Activated T-helper 9 cell treated with anti-CD3 and anti-CD28 coated beads, Interleukin-2, amount 50 U/mL, for 16 hours (primary cell): Measurements from ENCODE around the gene MIP.
A peak's percentile ranks its signal among the peaks of the same experiment; 100 is the strongest.
"Not testable (repeated sequence)": the region's sequence is repeated elsewhere in the genome, so short reads cannot be mapped to it uniquely, and the experiment has no call there.

Experiments used
- DNase-seq: peaks from one replicate; pipeline ENCODE4 v3.0.0-alpha.2; 2020; ENCODE audit warnings: low read depth

Gene MIP

GRCh38 chr12:56468216-56469006 lies 14.0 kb upstream of the MIP start, which contains the start of gene SPRYD4:
SPRYD4 (plus strand) TSS chr12:56468578; CDS start chr12:56468592, 14 bp downstream.
- peak; percentile 93 for DNase-seq

DNA sequence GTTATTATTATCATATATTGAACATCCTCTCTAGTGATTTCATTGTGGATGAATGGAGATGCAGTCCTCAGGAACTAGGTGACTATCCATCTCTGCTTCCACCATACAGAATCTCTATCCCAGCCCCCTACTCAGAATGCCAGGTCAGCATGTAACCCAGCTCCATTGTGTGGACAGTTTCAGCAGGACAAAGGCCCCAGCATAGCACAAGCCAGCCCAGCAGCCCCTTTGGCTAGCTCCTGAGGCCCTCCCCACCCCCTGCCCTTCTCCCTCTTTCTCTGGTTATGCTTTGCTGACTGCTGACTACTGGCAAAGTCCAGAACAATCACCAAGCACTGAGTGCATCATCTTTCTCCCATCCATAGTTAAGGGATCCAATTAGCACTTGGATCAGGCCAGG lies 8.1 kb upstream of the MIP start:
- DNase-seq, result no peak

DNA sequence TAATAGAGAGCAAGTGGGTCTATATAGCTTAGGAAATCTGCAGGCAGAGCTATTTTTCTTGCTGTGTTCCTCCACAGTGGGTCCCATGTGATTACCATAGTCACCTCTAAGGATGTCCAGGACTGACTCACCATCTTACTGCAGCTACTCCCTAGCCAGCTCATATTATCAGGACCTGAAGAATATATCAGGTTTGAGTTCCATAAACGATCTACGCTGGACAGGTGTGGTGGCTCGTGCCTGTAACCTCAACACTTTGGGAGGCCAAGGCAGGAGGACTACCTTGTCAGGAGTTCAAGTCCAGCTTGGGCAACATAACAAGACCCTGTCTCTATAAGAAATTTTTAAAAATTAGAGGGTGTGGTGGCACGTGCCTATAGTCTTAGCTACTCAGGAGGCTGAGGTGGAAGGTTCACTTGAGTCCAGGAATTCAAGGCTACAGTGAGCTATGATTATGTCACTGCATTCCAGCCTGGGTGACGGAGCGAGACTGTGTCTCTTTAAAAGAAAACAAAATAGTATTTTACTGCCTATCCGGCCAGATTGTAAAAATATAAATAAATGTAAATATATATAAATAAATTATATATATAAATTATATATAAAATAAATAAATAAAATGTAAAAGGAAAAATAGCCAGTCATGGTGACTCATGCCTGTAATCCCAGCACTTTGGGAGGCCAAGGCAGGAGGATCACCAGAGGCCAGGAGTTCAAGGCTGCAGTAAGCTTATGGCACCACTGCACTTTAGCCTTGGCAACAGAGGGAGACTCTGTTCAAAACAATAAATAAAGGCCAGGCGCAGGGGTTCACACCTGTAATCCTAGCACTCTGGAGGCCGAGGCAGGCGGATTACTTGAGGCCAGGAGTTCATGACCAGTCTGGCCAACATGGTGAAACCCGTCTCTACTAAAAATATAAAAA lies 7.0 kb upstream of the MIP start:
- no peak for DNase-seq

DNA sequence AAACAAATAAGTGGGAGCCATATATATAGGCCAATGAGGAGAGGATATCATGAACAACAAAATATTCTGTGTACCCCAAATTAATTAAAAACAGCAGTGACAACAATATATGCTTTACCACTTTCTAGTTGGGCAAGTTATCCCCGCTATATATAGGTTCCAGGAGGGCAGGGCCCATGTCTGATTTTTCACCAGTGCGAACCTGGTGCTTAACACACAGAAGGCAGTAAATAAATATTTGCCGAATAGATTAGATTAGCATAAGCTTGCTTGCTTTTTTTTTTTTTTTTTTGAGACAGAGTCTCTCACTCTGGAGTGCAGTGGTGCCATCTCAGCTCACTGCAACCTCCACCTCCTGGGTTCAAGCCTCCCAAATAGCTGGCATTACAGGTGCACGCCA lies 3.4 kb upstream of the MIP start:
- no peak for DNase-seq

DNA sequence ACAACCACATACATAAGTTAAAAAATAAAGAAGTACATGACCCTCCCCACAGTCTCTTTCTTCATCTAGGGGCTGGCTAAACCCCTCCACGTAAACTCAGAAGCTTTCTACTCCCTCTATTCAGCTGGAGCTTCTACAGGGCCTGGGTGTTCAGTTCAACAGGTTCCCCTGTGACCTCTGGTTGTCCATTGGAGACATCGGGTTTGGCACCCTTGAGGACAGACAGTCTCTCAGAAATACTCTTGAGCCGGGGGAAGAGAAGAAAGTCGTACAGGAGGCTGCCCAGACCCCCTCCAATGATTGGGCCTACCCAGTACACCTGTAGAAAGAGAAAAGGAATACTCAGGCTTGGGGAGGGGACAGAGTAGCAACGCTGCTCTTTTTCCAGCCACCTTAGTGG lies 3.3 kb downstream of the MIP start:
- no peak for DNase-seq

- DNase-seq, result no peak
Observed at GRCh38 chr12:56450241-56450640, 4.2 kb downstream of the MIP start.

DNA sequence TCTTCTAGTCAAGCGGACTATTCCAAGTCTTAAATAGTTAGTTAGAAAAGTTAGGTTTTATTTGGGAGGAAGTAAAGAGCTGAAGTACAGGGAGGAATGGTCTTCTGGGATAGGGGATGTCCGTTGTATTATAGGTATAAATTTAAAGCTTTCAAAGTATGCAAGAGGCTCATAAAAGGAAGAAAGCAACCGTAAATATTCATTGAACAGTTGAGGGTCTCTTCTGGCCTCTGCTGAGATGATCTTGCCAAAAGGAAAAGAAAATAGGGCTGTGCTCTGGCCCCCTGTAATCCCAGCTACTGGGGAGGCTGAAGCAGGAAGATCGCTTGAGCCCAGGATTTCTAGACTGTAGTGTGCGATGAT lies 4.9 kb downstream of the MIP start:
- no peak for DNase-seq

- peak; percentile 76 for DNase-seq
Observed at GRCh38 chr12:56448860-56449621, 5.4 kb downstream of the MIP start, which contains the start of gene TIMELESS. TIMELESS (minus strand) TSS chr12:56449426; CDS start chr12:56434170, 15,256 bp downstream.

DNA sequence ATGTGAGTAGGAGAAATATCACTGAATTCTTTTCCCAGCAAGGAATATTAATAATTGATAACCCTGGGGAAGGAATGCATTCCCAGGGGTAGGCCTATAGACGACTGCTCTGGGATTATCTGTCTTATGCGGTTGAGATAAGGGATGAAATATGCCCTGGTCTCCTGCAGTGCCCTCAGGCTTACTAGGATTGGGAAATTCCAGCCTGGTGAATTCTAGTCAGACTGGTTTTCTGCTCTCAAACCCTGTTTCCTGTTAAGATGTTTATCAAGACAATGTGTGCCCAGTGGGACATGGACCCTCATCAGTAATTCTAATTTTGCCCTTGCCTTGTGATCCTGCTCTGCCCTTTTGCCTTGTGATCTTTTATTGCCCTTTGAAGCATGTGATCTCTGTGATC lies 11.2 kb downstream of the MIP start:
- DNase-seq, result not testable (repeated sequence)

- DNase-seq, result no peak
Observed at GRCh38 chr12:56437430-56438176, 16.9 kb downstream of the MIP start.

DNA sequence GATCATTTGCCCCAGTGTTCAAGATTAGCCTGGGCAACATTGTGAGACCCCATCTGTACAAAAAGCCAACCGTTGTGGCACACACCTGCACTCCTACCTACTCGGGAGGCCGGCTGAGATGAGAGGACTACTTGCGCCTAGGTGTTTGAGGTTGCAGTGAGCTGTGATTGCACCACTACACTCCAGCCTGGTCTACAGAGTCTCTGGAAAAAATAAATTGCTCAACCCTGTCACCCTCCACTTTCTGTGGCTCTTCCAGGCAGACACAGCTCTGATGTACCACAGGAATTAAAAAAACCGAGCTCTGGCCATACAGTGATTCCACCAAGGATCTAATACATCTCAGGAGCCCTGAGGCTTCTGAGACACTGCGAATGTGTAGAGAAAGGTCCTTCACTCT lies 19.6 kb downstream of the MIP start:
- DNase-seq, result no peak

DNA sequence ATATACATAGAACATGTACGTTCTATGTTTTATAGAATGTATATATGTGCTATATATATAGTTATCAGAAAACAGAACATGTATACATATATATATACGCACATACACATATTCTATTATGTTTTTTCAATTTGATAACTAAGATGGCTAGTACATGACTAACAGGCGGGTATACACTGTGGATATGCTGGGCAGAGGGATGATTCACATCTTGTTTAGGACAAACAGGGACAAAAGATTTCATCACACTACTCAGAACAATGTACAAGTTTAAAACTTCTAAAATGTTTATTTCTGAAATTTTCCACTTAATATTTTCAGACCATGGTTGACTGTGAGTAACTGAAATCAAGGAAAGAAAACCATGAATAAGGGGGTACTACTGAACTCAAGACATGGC lies 22.6 kb downstream of the MIP start:
- no peak for DNase-seq

- no peak for DNase-seq
Observed at GRCh38 chr12:56431288-56431687, 23.2 kb downstream of the MIP start.

- no peak for DNase-seq
Observed at GRCh38 chr12:56425940-56426438, 28.5 kb downstream of the MIP start.

DNA sequence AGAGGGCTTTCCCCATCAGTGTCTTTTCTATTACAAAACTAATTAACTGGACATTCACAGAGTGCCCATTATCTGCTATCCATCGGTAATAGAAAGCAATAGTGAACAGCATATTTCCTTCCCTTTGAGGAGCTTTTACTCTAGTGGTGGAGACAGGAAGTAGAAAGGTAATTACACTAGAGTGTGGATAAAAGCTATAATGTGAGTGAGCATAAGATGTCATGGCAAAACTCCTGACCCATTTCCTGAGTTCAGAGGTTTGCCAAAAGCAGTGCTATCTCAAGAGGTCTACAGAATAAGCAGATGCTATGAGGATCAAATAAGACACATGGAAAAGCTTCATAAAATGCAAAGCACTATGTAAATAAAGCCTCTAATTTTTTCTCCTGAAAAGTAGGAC lies 29.3 kb downstream of the MIP start:
- DNase-seq, result no peak

DNA sequence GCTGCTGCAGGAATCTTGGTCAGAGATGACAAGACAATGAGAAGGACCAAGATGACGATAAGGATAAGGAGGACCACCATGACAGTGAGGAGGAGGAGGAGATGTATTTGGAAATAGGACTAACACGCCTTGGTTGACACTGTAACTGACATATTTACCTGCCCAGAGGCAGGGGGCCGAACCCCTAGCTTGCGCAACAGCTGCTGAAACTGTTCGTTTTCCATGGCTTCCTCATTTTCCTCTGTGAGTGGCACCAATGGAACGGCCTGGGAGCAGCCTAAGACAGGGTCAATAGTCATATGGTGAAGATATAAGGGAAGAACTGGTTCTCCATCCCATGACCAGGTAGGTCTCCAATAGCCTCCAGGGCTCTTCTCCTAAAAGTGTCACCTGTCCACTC lies 34.0 kb downstream of the MIP start:
- DNase-seq, result no peak

- DNase-seq, result no peak
Observed at GRCh38 chr12:56417739-56418138, 36.7 kb downstream of the MIP start.

- DNase-seq, result no peak
Observed at GRCh38 chr12:56414401-56414800, 40.1 kb downstream of the MIP start.

- DNase-seq, result no peak
Observed at GRCh38 chr12:56413392-56413791, 41.1 kb downstream of the MIP start.

DNA sequence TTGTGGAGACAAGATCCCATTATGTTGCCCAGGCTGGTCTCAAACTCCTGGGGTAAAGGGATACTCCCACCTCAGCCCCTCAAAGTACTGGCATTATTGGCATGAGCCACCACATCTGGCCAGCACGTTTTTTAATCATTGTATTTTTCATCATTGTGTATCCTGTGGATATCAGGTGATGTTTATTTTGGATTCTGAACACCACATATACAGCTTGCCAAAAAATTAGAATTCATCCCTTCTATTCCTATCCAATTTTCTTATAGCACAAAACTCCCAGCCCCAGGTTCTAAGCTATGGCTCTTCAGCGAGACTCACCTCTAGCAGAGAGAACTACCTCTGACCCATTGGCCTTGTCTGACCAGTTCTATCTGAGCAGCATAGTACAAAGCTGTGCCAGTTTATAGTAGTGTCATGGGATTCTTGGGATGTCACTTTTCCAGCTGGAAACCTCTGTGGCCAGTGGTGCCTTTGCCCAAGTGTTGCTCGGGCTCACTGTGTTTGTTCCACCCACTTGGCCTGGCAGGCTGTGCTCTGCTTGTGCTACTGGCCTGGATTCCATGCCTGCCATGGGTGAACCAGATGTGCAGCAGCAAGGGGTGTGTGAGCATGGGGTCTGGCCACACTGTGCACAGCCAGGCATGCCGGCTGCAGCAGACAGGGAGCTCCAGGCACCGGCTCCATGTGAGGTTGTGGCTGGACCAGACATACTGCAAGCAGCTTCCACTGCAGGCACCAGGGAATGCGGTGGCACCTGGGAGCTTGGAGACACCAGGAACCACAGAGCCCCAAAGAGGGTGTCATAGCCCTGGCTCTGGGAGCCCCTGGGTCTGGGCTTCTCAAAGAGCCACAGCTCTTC lies 42.4 kb downstream of the MIP start:
- no peak for DNase-seq
